Stimulated activated CD4-positive, alpha-beta T cell treated with anti-CD3 and anti-CD28 coated beads, Interleukin-4, amount 100 ng/mL, for 48 hours (primary cell): ENCODE measurements around the gene VPS54.

ENCODE experiments used
- DNase-seq, 2 donors: peaks; one replicate each; pipeline ENCODE4 v3.0.0-alpha.2; 2020; ENCODE audit warnings: low read depth in 2 of 2

VPS54 gene

GRCh38 chr2:63899639-63900038 is 119.6 kb downstream of the VPS54 start:
- DNase-seq = no peak

- DNase-seq = no peak
These were observed 120.4 kb downstream of the VPS54 start for GRCh38 chr2:63898839-63899238.

- DNase-seq = no peak
These were observed 125.1 kb downstream of the VPS54 start for GRCh38 chr2:63894167-63894566.

- no peak for DNase-seq
These were observed 126.1 kb downstream of the VPS54 start for GRCh38 chr2:63893163-63893562.

GRCh38 chr2:63891488-63892030 is 127.7 kb downstream of the VPS54 start:
- DNase-seq = no peak

- DNase-seq = no peak
These were observed 128.6 kb downstream of the VPS54 start for GRCh38 chr2:63890678-63891077.

GRCh38 chr2:63888490-63889402 is 130.5 kb downstream of the VPS54 start:
- DNase-seq = peak; percentile 16 to 23

GRCh38 chr2:63888053-63888452 is 131.2 kb downstream of the VPS54 start:
- no peak for DNase-seq

GRCh38 chr2:63886445-63886844 is 132.8 kb downstream of the VPS54 start:
- DNase-seq = no peak

GRCh38 chr2:63882395-63883105 is 136.7 kb downstream of the VPS54 start:
- no peak for DNase-seq

- no peak for DNase-seq
These were observed 138.0 kb downstream of the VPS54 start for GRCh38 chr2:63881205-63881604.

GRCh38 chr2:63880625-63881024 is 138.6 kb downstream of the VPS54 start:
- DNase-seq = no peak

GRCh38 chr2:63879876-63880433 is 139.3 kb downstream of the VPS54 start:
- DNase-seq = no peak

GRCh38 chr2:63878486-63878885 is 140.7 kb downstream of the VPS54 start:
- no peak for DNase-seq

- no peak for DNase-seq
These were observed 142.9 kb downstream of the VPS54 start for GRCh38 chr2:63876311-63876710.

GRCh38 chr2:63875559-63876245 is 143.5 kb downstream of the VPS54 start:
- no peak for DNase-seq

GRCh38 chr2:63875131-63875527 is 144.1 kb downstream of the VPS54 start:
- DNase-seq = no peak

- no peak for DNase-seq
These were observed 144.8 kb downstream of the VPS54 start for GRCh38 chr2:63874204-63875130.

GRCh38 chr2:63872571-63873328 is 146.5 kb downstream of the VPS54 start:
- no peak for DNase-seq

- DNase-seq = no peak
These were observed 147.4 kb downstream of the VPS54 start for GRCh38 chr2:63871864-63872263.
